ENCODE data around the gene C6orf120.

C6orf120 gene

DNA sequence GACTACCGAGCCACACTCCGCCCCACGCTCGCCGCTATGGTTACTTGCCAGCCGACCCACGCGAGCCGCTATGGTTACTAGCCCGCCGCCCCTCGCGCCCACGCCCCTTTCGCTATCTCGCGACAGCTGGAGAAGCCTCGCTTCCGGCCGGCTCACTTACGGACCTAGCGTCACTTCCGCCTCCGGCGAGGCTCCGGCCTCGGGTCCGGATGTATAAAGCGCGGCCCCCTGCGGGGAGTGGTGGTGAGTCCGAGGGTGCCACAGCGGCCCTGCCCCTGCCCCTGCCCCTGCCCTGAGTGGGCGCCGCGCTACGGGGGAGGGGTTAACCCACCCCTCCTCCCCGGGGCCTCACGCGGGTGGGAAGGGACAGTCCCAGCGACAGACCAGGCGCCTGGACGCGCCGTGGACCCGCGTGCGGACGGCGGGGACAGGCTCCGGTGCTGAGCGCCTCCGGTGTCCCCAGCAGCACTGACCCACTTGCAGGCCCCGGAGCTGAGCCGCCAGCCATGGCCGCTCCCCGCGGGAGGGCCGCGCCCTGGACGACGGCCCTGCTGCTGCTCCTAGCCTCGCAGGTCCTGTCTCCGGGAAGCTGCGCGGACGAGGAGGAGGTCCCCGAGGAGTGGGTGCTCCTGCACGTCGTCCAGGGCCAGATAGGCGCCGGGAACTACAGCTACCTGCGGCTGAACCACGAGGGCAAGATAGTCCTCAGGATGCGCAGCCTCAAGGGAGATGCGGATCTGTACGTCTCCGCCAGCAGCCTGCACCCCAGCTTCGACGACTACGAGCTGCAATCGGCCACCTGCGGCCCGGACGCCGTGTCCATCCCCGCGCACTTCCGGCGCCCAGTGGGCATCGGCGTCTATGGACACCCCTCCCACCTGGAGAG lies at the start of gene C6orf120, which contains the start of gene WDR27:
TSS of gene C6orf120 (plus strand) at position 173 of the 886 bp plus-strand sequence. CDS start at position 507, 334 bp downstream.
TSS of gene WDR27 (minus strand) at position 76 of the 886 bp plus-strand sequence. CDS start 13,024 bp downstream, outside the sequence.
- peak; percentile 99 for DNase-seq

DNA sequence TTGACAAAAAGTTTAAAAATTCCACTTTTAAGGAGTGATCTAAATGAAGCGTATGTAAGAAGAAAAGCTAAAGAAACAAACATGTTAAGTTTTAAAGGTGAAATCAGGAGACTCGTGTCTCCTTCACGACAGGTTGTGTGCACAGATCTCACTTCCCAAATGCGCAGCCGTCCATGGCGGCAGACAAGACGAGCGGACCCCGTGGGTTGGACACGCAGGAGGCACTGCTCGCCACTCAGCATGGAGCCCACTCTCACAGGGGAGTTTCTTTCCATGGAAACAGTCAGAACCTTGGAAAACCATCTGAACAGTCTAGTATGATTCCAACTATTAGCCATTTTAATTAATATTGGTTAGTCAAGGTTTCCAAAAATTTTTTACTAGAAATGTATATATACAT lies 49.0 kb upstream of the C6orf120 start:
- no peak for DNase-seq

DNA sequence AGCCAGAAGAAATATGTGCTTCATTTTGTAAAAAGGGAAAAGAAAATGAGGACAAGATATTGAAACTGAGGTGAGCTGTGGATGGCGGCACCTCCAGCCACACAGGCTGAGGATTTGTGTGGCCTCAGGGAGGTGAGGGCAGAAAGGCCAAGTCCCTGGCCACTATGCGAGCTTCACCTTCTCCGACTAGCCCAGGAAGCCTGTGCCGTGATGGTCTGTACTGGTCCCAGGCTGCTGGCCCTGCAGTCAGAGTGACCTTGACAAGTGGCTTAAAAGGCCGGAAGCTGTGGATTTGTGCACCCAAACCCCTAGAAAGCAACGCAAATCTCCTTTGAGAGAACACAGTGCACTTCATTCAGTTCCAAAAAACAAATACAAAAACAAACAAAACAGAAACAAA lies 48.2 kb upstream of the C6orf120 start:
- DNase-seq = no peak

- DNase-seq = peak; percentile 50 to 63
These were observed 47.1 kb upstream of the C6orf120 start for GRCh38 chr6:169654598-169655391.

DNA sequence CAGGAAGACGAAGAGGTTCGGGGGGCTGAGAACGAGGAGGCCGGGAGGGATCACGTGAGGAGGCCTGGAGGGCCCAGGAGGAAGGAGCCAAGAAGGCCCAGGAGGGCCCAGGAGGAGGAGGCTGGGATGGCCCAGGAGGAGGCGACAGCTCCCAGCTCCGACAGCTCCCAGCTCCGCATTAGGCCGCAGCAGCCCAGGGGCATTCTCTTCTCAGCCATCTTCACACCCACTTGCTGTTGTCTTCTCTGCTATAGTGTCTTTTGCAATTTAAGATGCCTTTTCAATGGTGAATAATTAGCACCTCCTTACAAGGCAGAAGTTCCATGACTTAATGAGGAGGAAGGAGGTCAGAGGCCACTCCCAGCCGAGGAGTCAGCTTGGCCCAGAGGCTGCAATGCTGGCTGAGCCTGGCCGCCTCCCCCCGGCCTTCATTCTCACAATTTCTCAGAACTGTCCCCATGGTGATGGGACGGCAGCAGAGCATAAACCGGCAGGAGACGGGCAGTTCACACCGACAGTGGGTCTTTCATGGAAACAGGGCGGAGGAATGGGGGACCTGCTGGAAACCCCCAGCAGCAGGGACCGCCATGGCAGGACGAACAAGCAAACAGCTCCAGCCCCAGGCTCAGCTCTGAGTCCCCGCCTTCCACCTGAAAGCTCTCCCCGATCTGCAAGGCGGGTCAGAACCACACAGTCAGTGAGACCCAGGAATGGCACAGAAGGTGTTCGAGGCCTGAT lies 45.2 kb upstream of the C6orf120 start:
- no peak for DNase-seq

- DNase-seq = no peak
These were observed 44.7 kb upstream of the C6orf120 start for GRCh38 chr6:169657284-169657610.

DNA sequence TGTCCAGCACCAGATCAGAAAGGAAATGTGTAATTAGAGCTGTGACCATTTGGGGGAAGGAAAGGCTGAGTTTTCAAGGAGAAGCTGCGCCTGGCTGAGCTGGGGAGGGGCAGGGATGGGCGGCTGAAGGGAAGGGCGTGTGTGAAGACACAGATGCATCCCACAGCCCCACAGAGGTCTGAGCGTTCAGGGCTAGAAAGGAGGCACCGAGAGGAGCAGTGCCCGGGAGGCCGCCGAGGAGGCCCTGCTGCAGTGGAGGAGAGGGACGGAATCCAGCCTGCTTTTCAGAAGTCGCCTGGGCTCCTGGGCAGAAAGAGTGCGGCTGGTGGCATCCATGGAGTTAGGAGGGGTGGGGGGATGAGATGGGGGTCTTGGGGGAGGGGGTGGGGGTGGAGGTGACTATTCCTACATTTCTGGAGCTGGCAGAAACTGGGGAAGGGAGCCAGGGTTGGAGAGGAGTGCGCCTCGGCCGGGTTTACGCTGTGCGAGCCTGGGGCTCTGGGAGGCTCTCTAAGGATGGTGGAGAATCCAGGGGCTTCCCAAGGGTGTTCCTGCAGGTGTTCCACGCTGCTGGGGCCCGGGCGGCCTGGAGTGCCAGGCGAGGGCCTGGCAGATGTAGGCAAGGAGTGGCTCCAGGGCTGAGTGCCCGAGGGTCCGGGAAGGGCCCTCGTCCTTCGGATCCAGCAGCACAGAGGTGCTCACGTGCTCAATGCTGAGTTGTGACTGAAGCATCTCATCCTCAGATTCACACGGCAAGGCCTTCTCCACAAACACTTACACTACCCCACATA lies 41.9 kb upstream of the C6orf120 start:
- DNase-seq = no peak

- no peak for DNase-seq
These were observed 41.1 kb upstream of the C6orf120 start for GRCh38 chr6:169660751-169661390.

- DNase-seq = no peak
These were observed 40.6 kb upstream of the C6orf120 start for GRCh38 chr6:169661391-169661756.

DNA sequence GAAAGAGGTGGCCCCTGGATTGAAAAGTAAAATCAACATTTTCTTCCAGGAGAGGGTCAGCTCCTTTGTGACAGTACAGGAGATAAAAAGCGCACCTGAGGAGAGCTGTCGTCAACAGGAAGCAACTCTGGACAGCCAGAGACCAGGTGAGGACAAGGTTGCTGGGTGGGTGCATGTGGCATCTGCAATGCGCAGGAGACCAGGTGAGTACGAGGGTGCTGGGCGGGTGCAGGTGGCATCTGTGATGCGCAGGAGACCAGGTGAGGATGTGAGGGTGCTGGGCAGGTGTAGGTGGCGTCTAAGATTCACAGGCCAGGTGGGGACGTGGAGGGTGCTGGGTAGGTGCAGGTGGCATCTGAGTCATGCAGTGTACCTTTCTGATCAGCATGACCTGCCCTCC lies 38.5 kb upstream of the C6orf120 start:
- no peak for DNase-seq

DNA sequence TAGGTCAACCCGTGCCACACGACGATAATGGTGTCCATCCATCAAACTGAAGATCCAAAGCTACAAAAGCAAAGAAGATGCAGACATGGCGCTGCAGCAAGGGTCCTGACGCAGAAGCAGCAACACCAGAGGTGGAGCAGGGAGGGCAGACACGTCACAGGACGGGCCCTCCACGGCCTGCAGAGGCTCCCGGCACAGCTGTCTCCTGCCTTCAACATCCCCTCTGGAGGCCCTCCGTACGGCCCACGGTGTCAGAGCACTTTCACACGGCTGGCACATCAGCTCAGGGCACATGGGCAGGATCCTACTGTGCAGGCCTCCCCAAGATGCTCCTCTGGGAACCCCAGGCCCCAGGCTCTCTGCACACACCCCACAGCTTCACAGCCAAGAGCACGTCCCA lies 37.7 kb upstream of the C6orf120 start:
- DNase-seq = no peak

- no peak for DNase-seq
These were observed 36.6 kb upstream of the C6orf120 start for GRCh38 chr6:169665289-169665688.

DNA sequence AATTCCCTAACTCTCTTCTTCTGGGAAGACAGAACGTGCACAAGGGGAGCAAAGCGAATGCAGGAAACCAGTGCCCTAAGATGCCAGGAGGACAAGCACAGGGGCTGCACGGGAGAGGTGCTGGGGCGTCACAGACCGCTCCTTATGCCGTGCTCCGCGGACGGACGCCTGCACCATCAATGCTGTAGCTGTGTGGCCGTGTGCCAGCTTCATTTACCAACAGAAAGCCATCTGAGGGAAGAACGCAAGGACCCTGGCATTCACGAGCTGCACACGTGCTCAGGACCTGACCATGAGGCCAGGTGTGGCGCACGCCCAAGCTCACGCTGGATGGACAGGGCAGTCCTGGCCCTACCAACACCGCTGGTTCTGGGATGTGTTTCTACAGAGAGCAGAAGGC lies 35.5 kb upstream of the C6orf120 start:
- DNase-seq = no peak

DNA sequence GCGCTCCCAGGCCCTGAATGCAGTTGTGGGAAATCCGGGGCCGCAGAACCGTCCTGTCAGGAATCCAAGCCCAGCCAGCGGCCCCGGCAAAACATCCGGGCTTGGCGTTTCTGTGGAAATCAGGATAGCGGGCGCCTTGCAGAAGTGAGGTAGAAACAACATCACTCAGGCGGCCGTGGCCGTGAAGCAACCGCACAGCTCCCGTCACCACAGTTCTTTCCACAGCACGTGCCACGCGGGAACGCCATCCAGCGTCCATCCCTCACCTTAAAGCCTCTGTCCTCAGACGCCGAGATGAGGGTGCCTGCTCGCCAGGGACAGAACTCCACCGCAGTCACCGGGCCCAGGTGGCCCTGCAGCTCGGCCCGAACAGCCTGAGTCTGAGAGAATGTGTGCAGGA lies 34.2 kb upstream of the C6orf120 start:
- no peak for DNase-seq

DNA sequence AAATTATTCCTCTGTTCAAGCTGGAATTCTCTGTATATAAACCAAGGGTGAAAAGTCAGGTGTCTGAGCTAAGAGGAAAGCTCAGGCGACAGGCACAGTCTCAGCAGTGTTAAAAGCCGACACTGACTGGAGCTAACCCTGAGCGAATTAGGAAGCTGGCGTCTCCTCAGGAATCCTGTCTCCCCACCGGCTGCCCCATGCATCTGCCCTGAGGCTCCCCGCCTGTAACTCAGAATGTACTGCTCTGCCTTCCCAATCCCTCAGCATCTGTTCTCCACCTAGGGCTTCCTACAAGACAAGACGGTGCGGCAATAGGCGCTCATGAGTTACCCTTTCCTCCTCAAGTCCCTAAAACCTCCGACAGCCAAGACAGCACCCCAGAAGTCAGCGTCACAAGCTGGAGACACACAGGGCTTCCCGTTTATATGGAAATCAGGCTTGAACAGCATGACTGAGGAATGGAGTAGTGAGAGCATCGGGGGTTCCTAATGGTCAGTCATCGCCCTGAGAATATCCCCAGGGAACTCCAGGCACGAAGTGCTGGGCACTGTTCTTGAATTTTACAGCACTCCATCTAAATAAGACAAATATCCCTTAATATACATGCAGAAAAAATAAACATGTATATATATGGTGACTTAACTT lies 33.6 kb upstream of the C6orf120 start:
- DNase-seq = no peak

GRCh38 chr6:169669147-169669546 lies 32.8 kb upstream of the C6orf120 start:
- DNase-seq = no peak

DNA sequence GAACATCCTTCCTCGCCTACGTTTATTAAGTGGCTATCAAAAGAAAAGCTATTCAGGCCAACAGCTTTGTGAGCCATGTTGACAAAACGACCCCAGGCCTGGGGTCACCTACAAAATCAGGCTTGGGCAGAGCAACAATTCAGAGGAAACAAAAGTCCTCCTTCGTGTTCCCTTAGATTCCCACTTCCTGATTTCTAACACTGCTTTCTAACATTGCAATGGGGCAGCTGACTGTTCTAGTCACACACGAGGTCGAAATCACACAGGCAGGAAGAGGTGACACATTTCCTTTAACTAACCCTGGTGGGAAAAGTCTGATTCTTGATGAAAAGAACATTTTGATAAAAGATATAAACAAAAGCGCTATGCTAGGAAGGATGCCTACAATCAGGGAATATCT lies 32.0 kb upstream of the C6orf120 start:
- DNase-seq = no peak

GRCh38 chr6:169671563-169671962 lies 30.4 kb upstream of the C6orf120 start:
- DNase-seq = no peak

GRCh38 chr6:169675011-169675410 lies 26.9 kb upstream of the C6orf120 start:
- no peak for DNase-seq

DNA sequence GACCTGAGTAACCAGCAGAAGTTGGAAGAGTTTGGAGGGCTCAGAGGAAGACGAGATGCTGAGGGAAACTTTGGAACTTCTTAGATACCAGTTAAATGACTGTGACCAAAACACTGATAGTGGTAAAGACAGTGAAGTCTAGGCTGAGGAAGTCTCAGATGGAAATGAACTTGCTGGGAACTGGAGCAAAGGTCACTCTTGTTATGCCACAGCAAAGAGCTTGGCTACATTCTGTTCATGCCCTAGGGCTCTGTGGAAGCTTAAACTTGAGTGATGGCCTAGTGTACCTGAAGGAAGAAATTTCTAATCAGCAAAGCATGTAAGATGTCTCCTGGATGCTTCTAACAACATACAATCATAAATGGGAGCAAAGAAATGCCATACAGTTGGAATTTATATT lies 24.8 kb upstream of the C6orf120 start:
- DNase-seq = no peak

- no peak for DNase-seq
These were observed 23.6 kb upstream of the C6orf120 start for GRCh38 chr6:169678342-169678741.
